Neural progenitor cell (in vitro differentiated cells): ENCODE measurements around the gene CES2. TPM values are rescaled to one million over a fixed set of nuclear protein-coding genes. Genes with fewer than 3 reads are reported as not detected.

Experiments used
- DNase-seq: peaks from one replicate; pipeline ENCODE4 v3.0.0-alpha.2; 2016; ENCODE audit warnings: low spot score
- H2AFZ ChIP-seq: fragments of 200-600 bp; sonication (generic); replicated peaks from 2 replicates; pipeline ENCODE4 v1.6.1; 2016; ENCODE audit warnings: antibody characterized with exemption
- H3F3A ChIP-seq: fragments of 200-600 bp; sonication (generic); 2 replicates; pipeline ENCODE4 v1.6.1; 2016; ENCODE audit warnings: antibody characterized with exemption, low read depth
- H3K27ac ChIP-seq: fragments of 200-600 bp; sonication (generic); 2 replicates; pipeline ENCODE4 v1.5.1; 2016; ENCODE audit warnings: mild to moderate bottlenecking
- H3K27me3 ChIP-seq: fragments of 200-600 bp; sonication (generic); 2 replicates; pipeline ENCODE4 v1.6.1; 2016; ENCODE audit warnings: mild to moderate bottlenecking, moderate library complexity
- H3K36me3 ChIP-seq: fragments of 200-600 bp; sonication (generic); 2 replicates; pipeline ENCODE4 v1.5.1; 2016
- H3K4me1 ChIP-seq: fragments of 200-600 bp; sonication (generic); 2 replicates; pipeline ENCODE4 v1.6.1; 2016; ENCODE audit warnings: mixed run types
- H3K4me2 ChIP-seq: fragments of 200-600 bp; sonication (generic); 2 replicates; pipeline ENCODE4 v1.6.1; 2016
- H3K4me3 ChIP-seq: fragments of 200-600 bp; sonication (generic); 2 replicates; pipeline ENCODE4 v1.5.1; 2016
- H3K79me2 ChIP-seq: fragments of 200-600 bp; sonication (generic); 2 replicates; pipeline ENCODE4 v1.6.1; 2016; ENCODE audit warnings: low read depth
- H3K9ac ChIP-seq: fragments of 200-600 bp; sonication (generic); 2 replicates; pipeline ENCODE4 v1.6.1; 2016
- H3K9me3 ChIP-seq: fragments of 200-600 bp; sonication (generic); 2 replicates; pipeline ENCODE4 v1.5.1; 2016; ENCODE audit warnings: low read depth
- H4K20me1 ChIP-seq: fragments of 200-600 bp; sonication (generic); 2 replicates; pipeline ENCODE4 v1.6.1; 2016; ENCODE audit warnings: low read depth
- H3K27ac Mint-ChIP-seq: 3 replicates; pipeline ENCODE4 v1.8.0; 2021; ENCODE audit warnings: mixed read lengths
- H3K27me3 Mint-ChIP-seq: 2 replicates; pipeline ENCODE4 v1.8.0; 2022; ENCODE audit warnings: low read depth, mild to moderate bottlenecking, inconsistent platforms, moderate library complexity, mixed read lengths; ENCODE audit not compliant: insufficient read depth
- H3K36me3 Mint-ChIP-seq: 3 replicates; pipeline ENCODE4 v1.8.0; 2021; ENCODE audit warnings: mixed read lengths
- H3K4me1 Mint-ChIP-seq: 3 replicates; pipeline ENCODE4 v1.8.0; 2021; ENCODE audit warnings: mixed read lengths
- H3K4me3 Mint-ChIP-seq: 3 replicates; pipeline ENCODE4 v1.8.0; 2021; ENCODE audit warnings: mild to moderate bottlenecking, moderate library complexity, mixed read lengths
- H3K9me3 Mint-ChIP-seq: 3 replicates; pipeline ENCODE4 v1.8.0; 2020; ENCODE audit warnings: mixed read lengths
- EZH2 ChIP-seq: fragments of 200-600 bp; sonication (generic); IDR thresholded peaks from 2 replicates; pipeline ENCODE4 v1.6.1; 2017; ENCODE audit warnings: antibody characterized with exemption, mild to moderate bottlenecking, moderate library complexity
- EZH2phosphoT487 ChIP-seq: fragments of 200-600 bp; sonication (generic); IDR thresholded peaks from 2 replicates; pipeline ENCODE4 v1.6.1; 2017; ENCODE audit warnings: antibody characterized with exemption
- total RNA-seq: library from RNA; depleted of rRNA; stranded (reverse); fragments of >200 nt; gene quantifications from 2 replicates; pipeline ENCODE4 v1.2.3, GENCODE V29; 2015; ENCODE audit warnings: low replicate concordance
- TF ChIP-seq, protein P1 (sequence below): fragments of 200-600 bp; sonication (generic); IDR thresholded peaks from 2 replicates; pipeline ENCODE4 v1.5.1; 2017; ENCODE audit warnings: antibody characterized with exemption, mild to moderate bottlenecking

CES2 gene
- total RNA-seq, 1 donor from 2014 or later, result 11.1 TPM

- H3K36me3 ChIP-seq, result no peaks in the 10 kb centered on the region
- TF ChIP-seq, protein P1, sequence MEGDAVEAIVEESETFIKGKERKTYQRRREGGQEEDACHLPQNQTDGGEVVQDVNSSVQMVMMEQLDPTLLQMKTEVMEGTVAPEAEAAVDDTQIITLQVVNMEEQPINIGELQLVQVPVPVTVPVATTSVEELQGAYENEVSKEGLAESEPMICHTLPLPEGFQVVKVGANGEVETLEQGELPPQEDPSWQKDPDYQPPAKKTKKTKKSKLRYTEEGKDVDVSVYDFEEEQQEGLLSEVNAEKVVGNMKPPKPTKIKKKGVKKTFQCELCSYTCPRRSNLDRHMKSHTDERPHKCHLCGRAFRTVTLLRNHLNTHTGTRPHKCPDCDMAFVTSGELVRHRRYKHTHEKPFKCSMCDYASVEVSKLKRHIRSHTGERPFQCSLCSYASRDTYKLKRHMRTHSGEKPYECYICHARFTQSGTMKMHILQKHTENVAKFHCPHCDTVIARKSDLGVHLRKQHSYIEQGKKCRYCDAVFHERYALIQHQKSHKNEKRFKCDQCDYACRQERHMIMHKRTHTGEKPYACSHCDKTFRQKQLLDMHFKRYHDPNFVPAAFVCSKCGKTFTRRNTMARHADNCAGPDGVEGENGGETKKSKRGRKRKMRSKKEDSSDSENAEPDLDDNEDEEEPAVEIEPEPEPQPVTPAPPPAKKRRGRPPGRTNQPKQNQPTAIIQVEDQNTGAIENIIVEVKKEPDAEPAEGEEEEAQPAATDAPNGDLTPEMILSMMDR, result no peak
- TF ChIP-seq EZH2phosphoT487, result no peak
- TF ChIP-seq EZH2, result no peak
- no peaks in the 10 kb centered on the region for H3K79me2 ChIP-seq
- no peak overlapping the region for H3K4me2 ChIP-seq
- no peaks in the 10 kb centered on the region for H3K9me3 Mint-ChIP-seq
- H3K4me1 ChIP-seq, result no peaks in the 10 kb centered on the region
- no peaks in the 10 kb centered on the region for H3K4me1 Mint-ChIP-seq
- H3K36me3 Mint-ChIP-seq, result no peaks in the 10 kb centered on the region
- H3K4me3 Mint-ChIP-seq, result no peak overlapping the region
- no peak overlapping the region for H3K4me3 ChIP-seq
- no peak overlapping the region for H3K27ac ChIP-seq
- H2AFZ ChIP-seq, result no peak overlapping the region
- H3K27ac Mint-ChIP-seq, result no peak overlapping the region
- no peaks in the 10 kb centered on the region for H3F3A ChIP-seq
- H3K27me3 ChIP-seq, result peaks cover 5% of the 10 kb centered on the region
- peaks cover 5% of the 10 kb centered on the region for H3K27me3 Mint-ChIP-seq
- no peaks in the 10 kb centered on the region for H4K20me1 ChIP-seq
- no peak for DNase-seq
- H3K9ac ChIP-seq, result no peak overlapping the region
- H3K9me3 ChIP-seq, result no peaks in the 10 kb centered on the region
Observed at GRCh38 chr16:66983033-66983432, 47.7 kb downstream of the CES2 start.

- no peak overlapping the region for H3K4me3 Mint-ChIP-seq
- Histone ChIP-seq H3K4me2 (no peak overlapping the region), H3K4me1 (no peaks in the 10 kb centered on the region), H3K9me3 (no peaks in the 10 kb centered on the region), H3K27ac (no peak overlapping the region), H4K20me1 (no peaks in the 10 kb centered on the region), H3F3A (no peaks in the 10 kb centered on the region), H3K4me3 (no peak overlapping the region), H3K36me3 (no peaks in the 10 kb centered on the region), H3K9ac (no peak overlapping the region), H3K27me3 (peaks cover 5% of the 10 kb centered on the region), H3K79me2 (no peaks in the 10 kb centered on the region), H2AFZ (no peak overlapping the region)
- no peak overlapping the region for H3K27ac Mint-ChIP-seq
- H3K27me3 Mint-ChIP-seq, result peaks cover 9% of the 10 kb centered on the region
- H3K4me1 Mint-ChIP-seq, result no peaks in the 10 kb centered on the region
- TF ChIP-seq EZH2phosphoT487 (no peak), EZH2 (no peak)
- TF ChIP-seq, protein P1, result no peak
- DNase-seq, result no peak
- H3K9me3 Mint-ChIP-seq, result no peaks in the 10 kb centered on the region
- no peaks in the 10 kb centered on the region for H3K36me3 Mint-ChIP-seq
Observed at GRCh38 chr16:66984892-66985311, 49.6 kb downstream of the CES2 start.

DNA sequence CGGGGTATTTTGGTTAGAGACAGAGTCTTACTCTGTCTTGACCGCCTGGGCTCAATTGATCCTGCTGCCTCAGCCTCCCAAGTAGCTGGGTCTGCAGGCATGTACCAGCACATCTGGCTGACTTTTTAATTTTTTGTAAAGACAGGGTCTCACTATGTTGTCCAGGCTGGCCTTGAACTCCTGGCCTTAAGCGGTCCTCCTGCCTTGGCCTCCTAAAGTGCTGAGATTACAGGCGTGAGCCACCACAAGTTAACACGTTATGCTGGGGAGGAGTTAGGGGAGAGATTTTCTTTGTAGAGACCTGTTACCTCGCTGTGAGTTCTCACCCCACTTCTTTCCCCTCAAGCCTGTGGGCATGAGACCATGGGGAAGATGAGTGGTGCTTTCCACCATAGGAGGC is 51.2 kb downstream of the CES2 start:
- no peak for DNase-seq
- Histone ChIP-seq H3K36me3 (no peaks in the 10 kb centered on the region), H2AFZ (no peak overlapping the region), H4K20me1 (no peaks in the 10 kb centered on the region), H3K9me3 (no peaks in the 10 kb centered on the region), H3K27me3 (no peaks in the 10 kb centered on the region), H3K79me2 (no peaks in the 10 kb centered on the region), H3K9ac (no peak overlapping the region), H3K4me3 (no peak overlapping the region), H3K4me1 (no peaks in the 10 kb centered on the region), H3K27ac (no peak overlapping the region), H3K4me2 (no peak overlapping the region), H3F3A (no peaks in the 10 kb centered on the region)
- Mint-ChIP-seq H3K36me3 (no peaks in the 10 kb centered on the region), H3K4me1 (no peaks in the 10 kb centered on the region), H3K27ac (no peak overlapping the region), H3K27me3 (peaks cover 9% of the 10 kb centered on the region), H3K9me3 (no peaks in the 10 kb centered on the region), H3K4me3 (no peak overlapping the region)
- TF ChIP-seq EZH2phosphoT487, result no peak
- TF ChIP-seq EZH2, result no peak
- TF ChIP-seq, protein P1, result no peak
